CD4-positive, alpha-beta T cell treated with Interleukin-6 for 4 hours (primary cell): ENCODE measurements around the gene KCNAB1.
"Not testable (repeated sequence)": the region's sequence is repeated elsewhere in the genome, so short reads cannot be mapped to it uniquely, and the experiment has no call there.

Experiments
- DNase-seq: peaks from one replicate; pipeline ENCODE4 v3.0.0-alpha.2; 2020; ENCODE audit warnings: mixed read lengths

The KCNAB1 gene

DNA sequence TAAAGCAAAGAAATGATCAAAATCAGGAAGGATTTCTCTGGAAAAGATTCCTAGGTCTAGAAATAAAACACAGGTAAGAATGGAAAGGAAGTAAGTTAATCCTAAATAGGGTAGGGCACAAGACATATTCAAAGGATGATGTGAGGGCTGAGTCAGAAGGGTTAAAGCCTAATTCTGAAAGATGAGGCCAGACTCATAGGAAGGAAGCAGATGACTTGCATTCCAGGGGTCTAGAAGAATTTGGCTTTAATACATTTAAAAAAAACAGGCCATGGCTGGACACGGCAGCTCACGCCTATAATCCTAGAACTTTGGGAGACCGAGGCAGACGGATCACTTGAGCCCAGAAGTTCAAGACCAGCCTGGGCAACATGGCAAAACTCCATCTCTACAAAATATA is 431.4 kb downstream of the KCNAB1 start:
- no peak for DNase-seq

DNA sequence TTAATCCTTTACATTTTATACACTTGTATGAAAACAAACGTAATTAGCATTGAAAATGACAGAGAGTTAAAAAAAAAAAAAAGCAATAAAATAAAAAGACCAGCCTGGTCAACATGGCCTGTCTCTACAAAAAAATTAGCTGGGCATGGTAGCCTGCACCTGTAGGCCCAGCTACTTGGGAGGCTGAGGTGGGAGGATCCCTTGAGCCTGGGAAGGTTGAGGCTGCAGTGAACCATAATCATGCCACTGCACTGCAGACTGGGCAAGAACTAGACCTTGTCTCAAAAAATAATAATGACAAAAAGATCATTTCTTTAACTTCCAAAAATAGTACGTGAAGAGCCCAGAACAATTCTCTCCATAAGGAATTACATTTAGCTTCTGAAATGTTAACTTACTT is 432.6 kb downstream of the KCNAB1 start:
- no peak for DNase-seq

DNA sequence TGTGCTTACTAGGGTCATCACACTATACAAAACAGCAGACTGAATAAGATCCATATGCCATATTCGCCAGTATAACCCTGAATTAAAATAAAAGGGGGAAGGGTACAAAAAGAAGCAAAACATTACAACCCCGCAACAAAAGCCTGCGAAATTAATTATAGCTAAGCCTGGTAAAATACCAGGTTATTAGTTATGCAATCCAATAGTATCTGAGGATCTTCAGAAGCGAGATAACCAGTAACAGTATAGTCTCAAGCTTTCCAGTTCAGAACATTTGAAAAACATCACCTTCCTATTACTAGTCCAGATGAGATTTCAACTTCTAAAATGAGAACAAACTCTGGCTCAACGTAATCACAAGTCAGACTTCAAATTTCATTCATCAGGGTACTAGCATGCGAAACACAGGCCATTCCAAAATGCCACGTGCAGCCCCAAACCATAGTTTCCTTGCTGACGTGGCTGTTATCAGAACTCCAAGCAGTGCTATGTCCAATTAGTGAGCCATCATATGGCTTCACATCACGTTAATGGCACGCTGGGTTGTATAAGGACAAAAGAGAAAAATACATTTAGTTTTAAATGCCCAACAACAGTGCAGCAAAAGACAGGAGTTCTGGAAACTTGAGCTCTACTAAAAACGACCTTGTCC is 433.5 kb downstream of the KCNAB1 start:
- DNase-seq, result no peak

DNA sequence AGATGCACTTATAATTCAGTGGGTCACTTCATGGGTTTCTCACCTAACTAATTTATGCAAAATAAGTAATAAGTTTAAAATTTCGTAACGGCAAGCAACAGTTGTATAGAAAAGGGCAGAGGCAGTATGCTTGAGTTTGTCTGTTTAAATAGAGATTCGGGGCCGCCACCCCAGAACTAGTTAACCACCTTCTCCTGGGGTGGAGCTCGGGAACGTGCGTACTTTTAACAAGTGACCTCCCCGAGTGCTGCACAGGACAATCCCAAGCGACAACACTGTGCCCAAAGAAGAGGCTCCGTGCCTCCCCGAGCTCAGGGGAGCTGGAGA is 434.1 kb downstream of the KCNAB1 start:
- DNase-seq, result no peak

DNA sequence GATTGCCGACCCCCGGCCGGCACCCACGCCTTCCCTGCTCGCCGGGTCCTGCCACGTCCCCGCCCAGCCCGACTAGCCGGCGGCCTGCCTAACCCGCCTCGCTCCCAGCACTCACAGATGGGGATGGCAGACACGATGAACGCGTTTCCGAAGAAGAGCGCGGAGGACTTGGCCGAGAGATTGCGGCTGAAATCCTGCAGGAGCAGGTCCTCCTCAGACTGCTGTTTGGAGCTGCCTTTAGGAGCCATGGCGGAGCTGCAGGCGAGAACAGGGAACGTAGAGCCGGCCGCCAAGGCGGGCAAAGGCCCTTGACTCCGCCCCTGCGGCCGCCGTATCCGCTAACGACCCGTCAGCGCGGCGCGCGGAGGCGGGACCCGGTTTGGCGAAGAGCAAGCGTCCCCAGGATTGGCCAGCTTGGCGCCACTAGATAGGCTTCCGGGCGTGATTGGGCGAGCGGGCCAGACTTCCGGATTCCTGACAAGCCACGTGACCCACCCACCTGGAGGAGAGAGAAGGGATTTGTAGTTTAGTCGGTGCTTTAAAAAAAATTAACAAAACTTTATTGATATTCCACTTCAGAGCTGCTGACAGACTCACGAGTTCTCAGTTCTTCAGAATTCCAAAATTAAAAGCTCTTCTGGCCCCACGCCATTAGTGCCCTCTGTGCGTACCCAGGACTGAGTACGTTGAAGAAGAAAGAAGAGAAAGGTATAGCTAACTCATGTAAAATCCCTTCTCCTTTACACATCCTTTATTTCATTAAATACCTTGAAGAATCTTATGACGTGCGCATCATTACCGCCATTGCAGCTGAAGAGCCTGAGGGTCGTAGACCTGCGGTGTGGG is 434.7 kb downstream of the KCNAB1 start, which contains the start of gene SSR3:
SSR3 (minus strand) TSS at position 276 of the 846 bp plus-strand sequence; CDS start at position 248, 28 bp downstream.
- peak; percentile 99 for DNase-seq

DNA sequence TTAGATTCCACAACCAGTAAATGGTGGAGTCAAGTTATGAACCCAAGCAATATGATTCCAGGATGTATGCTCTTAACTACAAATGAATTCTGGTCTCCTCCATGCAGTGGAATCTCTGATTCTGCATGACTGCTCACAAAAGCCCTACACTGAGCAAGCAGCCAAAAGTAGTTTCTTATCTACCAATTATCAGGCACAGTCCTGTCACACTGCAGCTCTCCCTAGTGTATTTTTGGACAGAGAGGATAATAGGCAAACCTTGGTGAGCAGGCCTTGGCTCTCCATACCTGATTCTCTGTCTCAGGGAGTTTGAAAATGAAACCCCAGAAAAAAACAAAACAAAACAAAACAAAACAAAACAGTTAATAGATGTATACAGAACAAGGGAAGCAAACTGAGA is 438.0 kb downstream of the KCNAB1 start:
- no peak for DNase-seq

DNA sequence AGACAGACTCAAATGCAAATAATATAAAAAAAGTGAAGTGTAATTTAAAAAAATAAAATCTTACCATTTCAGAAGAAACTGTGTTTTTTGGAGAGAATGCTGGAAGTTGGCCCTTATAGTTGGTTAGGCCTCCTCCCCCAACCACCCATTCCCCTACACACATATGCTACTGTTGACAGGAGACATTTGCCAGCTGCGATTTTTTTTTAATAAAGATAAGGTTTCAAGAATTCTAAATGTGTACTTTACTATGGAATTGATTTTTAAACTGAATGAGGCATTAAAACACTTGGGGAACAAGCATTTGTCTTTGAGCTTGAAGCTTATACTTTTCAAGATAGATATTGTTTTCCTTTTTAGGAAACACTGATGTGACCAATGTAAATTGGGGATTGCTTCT is 438.9 kb downstream of the KCNAB1 start:
- DNase-seq, result no peak

DNA sequence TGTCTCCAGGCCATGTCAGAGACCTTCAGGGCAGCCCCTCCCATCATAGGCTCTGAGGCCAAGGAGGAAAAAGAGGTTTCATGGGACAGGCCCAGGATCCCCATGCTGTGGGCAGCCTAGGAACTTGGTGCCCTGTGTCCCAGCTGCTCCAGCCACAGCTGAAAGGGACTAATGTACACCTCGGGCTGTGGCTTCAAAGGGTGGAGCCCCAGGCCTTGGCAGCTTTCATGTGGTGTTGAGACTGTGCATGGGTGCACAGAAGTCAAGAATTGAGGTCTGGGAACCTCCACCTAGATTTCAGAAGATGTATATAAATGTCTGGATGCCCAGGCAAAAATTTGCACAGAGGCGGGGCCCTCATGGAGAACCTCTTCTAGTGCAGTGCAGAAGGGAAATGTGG is 441.2 kb downstream of the KCNAB1 start:
- no peak for DNase-seq

DNA sequence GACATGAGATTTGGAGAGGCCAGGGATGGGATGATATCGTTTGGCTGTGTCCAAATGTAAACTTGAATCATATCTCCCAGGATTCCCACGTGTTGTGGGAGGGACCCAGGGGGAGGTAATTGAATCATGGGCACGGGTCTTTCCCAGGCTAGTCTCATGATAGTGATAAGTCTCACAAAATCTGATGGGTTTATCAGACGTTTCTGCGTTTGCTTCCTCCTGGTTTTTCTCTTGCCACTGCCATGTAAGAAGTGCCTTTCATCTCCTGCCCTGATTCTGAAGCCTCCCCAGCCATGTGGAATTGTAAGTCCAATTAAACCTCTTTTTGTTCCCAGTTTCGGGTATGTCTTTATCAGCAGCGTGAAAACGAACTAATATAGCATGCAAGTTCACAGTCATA is 442.1 kb downstream of the KCNAB1 start:
- not testable (repeated sequence) for DNase-seq

DNA sequence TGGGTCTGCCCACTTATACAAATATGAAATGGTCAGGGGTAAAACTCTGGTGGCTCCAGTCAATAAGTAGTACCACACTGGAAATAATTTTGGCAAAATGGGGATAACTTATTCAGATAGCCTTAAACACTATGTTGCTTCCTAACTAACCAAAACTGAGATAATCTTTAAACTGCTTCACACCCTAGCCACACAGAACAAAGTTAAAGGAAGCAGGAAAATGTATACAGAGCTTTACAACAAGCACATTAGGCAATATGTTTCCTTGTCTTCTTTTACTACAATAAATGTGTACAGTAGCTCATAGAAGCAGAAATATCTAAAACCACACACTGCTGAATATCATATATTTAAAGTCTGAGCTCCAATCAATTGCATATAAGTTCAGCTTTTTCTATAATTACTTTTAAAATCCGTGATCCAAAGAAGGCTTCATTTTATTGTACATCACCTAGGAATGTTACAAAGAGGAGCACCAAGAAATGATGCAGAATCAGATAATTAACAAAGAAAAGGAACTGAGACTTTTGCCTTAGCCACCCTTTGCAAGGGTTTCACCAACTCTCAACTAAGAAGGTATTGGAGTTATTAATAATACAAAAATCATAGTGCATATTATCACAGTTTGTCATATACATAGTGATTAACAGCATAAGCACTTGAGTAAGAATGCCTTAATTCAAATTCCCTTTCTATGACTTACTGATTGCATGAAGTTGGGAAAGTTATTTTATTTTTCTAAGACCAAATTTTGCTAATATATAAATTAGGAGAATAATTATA is 443.7 kb downstream of the KCNAB1 start:
- DNase-seq, result no peak

DNA sequence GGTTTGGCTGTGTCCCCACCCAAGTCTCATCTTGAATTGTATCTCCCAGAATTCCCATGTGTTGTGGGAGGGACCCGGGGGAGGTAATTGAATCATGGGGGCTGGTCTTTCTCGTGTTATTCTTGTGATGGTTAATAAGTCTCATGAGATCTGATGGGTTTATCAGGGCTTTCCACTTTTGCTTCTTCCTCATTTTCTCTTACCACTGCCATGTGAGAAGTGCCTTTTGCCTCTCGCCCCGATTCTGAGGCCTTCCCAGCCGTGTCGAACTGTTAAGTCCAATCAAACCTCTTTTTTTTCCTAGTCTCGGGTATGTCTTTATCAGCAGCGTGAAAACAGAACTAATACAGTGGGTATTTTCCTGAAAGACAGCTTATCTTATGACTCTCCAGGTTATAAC is 448.6 kb downstream of the KCNAB1 start:
- not testable (repeated sequence) for DNase-seq

DNA sequence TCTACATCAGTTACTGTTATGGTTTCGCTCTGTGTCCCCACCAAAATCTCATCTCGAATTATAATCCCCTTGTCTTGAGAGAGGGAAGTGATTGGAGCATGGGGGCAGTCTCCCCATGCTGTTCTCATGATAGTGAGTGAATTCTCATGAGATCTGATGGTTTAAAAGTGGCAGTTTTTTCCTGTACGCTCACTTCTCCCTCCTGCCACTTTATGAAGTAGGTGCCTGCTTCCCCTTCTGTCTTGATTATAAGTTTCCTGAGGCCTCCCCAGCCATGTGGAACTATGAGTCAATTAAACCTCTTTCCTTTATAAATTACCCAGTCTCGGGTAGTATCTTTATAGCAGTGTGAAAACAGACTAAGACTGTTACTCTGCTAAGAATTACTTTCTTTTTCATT is 449.5 kb downstream of the KCNAB1 start:
- not testable (repeated sequence) for DNase-seq

DNA sequence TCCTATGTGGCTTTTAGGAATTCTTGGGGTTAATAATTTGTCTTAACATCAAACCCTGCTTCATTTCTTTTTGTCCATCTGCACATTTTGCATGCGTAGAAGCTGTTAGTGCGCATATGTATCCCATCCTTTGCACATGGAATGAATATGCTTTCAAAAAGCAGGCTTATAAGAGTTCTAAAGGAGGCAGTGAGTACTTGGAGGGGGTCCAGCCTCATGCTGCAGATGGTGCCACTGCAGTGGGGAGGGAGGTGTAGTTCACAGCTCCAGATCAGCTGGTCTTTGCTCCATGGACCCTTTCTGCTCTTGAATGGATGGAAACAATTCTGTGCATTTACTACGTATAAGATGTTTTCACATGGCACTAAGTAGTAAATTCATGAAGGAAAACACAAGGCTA is 455.3 kb downstream of the KCNAB1 start:
- DNase-seq, result no peak

DNA sequence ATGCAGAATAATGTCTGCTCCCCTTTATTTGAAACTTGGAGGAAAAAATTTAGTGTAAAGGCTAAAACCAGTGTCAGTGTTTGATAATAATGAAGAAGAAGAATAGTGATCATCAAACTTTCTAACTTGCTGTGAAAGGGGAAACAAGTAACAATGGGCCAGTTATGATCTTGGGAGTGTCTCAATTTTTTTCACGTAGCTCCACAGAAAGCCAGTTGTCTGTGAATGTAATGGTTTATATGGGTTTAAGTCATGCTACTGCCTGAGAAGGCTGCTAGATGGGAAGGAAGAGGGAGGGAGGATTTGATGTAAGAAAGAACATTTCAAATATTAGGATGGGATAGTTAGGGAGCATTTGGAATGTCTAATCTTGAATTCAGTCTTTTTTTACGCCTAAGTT is 455.7 kb downstream of the KCNAB1 start:
- DNase-seq, result no peak

DNA sequence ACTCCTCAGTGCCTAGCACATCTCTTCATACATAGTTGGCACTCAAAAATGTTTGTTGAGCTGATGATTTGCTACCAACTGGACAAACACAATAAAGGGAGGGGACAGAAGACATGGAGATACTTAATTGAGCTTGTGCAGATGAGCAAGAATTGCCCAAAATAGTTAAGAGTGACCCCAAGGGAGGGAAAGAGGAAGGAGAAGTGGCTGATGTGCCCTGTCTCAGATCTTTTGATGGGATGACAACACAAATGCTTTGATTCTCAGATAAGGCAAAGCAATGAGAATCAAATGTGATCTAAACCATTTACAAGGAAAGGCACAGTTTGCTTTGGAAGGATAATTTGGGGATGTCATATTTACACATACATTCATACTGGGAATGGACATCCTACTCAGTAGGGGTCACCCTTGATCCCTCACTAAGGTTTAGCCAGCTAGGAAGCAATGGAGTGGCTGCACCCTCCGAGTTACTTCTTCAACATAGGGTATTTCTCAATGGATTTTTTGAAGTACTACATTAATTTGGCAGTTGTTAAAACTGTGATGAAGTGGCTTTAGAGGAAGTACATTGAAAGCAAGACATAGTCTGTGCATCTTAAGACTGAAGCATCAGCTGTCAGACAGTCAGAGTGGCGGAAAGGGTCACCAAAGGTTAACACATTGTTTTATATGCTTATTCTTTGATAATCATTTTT is 456.4 kb downstream of the KCNAB1 start:
- DNase-seq, result no peak

DNA sequence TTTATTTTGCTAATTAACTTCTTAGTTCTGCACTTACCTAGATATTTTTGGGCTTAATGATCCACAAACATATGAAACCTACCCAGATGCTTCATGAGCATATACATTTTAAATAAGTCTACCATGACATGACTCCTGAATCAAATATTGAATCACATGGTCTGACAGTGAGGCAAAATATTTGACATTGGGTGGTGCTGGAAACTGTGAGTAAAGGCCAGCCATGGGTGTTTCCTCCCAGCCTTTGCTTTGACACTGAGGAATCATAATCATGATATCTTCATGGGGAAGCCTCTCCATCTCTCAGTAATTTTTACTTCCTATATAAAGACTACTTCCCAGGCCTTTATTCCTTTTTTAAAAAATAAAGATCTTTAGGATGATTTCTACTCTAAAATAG is 457.4 kb downstream of the KCNAB1 start:
- no peak for DNase-seq

DNA sequence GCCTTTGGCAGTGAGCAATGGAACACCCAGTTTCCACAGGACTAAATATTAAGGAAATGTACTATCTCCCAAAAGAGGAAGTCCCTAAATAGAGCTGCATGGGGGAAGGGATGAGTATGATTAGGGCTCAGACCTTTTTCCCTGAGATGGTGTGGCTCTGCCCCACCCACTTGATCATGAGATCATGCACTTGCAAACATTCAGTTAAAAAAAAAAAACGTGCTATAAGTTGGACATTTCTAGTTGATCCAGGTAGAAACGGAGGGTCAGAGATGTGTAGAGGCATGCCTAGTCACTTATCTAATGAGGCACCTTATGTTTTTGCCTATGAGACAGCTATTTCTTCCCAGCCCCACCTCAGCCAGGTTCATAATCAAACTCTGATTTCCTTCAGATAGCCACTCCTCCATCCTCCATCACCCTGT is 459.1 kb downstream of the KCNAB1 start:
- no peak for DNase-seq

DNA sequence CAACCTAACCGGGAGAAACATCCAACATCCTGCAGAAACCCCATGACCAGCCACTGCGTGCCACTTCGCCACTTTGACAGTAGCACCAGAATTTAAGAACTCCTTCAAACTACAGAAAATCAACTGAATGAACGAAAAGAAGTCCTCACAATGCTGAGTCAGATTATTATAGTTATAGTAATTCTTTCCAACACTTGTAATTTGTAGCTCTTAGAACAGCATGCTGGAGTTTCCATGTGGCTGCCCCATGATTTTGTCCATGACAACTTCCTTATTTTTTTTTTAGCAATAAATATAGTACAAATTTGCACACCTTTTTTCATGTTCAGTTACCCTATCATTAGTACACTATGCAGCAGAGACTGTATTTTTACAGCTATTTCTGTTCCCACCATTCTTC is 460.7 kb downstream of the KCNAB1 start:
- no peak for DNase-seq

DNA sequence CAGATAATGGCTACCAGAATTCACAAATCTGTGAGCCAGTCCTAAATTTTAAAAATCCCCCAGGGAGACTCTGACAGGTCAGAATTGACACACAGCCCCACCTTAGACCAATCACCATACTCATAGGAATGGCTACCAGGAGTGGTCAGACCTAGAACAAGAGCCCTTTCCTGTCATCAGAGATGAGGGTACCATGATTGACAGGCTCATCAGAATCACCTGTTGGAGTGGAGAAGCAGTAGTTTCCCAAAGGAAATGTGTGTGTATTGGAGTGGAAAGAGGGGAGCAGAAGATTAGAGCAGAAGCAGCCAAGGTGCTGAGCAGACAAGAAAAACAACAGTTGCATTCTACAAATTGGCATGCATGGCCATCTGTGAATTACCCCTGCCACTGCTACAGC is 461.6 kb downstream of the KCNAB1 start:
- no peak for DNase-seq

DNA sequence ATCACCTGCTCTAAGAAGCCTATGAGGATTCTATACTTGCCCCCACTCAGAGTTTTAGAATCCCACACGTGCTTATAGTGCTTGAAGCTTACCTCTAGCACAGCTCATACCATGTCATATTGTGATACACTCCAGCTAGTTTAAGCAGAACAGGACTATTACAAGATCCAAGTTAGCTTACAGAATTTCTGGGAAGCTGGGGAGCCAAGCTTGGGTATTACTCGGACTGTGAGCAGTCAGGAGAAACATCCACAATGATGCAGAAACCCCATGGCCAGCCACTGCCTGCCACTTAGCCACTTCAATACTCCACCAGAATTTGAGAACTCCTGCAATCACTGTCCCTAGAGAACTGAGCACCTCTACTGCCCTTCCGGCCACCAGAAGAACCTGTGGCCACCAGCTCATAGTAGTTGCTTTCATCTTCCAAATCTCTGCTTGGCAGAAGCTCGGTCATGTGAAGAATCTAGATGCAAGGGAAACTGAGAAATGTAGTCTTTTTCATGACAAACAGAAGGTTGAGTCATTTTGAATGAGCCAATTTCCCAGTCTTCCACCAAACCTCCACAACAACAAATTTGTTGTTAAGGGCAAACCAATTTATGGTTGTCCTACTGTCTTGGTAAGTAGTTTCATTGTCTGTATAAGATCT is 462.3 kb downstream of the KCNAB1 start:
- no peak for DNase-seq

DNA sequence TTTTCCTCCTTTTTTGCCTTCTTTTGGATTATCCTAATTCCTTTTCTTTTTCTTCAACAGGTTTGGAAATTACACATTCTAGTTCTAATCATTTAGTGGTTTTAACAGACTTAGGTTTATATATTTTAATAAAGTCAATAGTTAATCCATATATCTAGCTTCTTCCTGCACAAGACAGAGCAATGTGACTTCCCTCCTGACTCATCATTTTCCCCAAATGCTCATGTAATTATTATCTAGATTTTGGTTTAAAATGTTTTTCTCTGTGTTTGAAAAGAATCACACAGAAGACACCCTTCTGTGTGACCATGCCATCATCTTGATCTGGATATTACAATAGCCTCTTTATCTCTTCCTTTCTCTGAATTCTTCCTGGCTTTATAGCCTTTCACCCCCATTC is 463.1 kb downstream of the KCNAB1 start:
- no peak for DNase-seq

DNA sequence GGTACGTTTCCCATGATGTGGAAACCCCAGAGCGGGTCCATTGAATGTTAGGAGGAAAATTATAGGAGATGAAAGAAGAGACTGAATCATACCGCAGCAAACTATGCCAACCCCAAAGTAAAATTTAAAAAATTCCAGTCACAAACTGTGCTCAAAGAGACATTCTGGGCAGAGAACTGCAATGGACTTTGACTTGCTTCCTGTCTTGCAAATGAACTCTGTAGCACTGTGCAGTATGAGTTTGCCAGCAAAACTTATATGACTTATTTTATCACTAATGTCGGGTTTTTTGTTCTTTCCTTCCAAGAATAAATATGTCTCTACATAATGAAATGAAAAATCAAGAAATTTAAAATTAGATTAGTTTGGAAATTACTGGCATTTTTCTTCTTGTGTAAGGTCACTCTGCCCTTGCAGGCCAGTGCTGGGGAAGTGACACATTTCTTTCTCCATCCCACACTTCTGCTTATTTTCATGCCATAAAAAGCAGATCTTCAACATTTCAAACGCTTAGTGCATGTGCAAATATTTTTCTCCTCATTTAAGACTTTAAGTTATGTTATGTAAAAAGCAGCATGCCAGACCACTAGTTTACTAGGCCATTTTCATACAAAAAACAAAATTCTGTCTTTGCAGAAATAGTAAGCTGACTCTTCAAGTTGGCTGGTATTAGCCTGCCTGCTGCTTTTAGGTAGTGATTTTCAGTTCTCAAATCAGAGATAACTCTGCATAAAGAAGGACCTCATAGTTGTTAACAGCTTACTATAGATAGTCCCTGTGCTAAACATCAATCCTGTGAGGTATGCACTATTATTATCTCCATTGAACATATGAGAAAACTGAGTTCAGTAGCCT is 466.8 kb downstream of the KCNAB1 start:
- DNase-seq, result no peak
